Left colon (tissue), 2 donors: ENCODE measurements around the gene PADI2. TPM values are rescaled to one million over a fixed set of nuclear protein-coding genes. Genes with fewer than 3 reads are reported as not detected.

Experiments used
- ATAC-seq: fragments of 200-7000 bp; cut with Tn5 transposase; one replicate; pipeline ENCODE4 v1.9.1; 2020; ENCODE audit warnings: mild to moderate bottlenecking, moderate library complexity
- DNase-seq, 2 donors: peaks; one replicate each; pipeline ENCODE4 v3.0.0-alpha.2; 2020
- intact Hi-C, 2 donors: fragments of 100-400 bp; cut with DNase I in 1 of 2; cut with micrococcal nuclease in 1 of 2; formaldehyde crosslinking; loops; one replicate each; pipeline versions ENCODE4 v1.11.2 to v1.14.0; 2022; cut with DNase I, micrococcal nuclease
- total RNA-seq, 2 donors: library from RNA; stranded (reverse); fragmentation: NEBNext Ultra II Directional; extraction: Animal tissue kit (Norgen Biotek cat#: 25700); gene quantifications; one replicate each; pipeline ENCODE4 v1.2.1, GENCODE V29; 2021
- donor health status: DM: no; HTN: no; CAD: no.
- donor health status: DM: yes; HTN: yes; CAD: no.

The PADI2 gene
- total RNA-seq, 2 donors from 2014 or later = 276 to 278 TPM

GRCh38 chr1:17119773-17120480 is 676 bp upstream of the PADI2 start:
- no peak for DNase-seq
- intact Hi-C loops = no loop called here
- ATAC-seq = no peak

- no peak for DNase-seq
- peak; percentile 16 for ATAC-seq
- intact Hi-C loops = no loop called here
Measured at GRCh38 chr1:17118706-17119075, 560 bp downstream of the PADI2 start.

- ATAC-seq = peak; percentile 53
- intact Hi-C loops = no loop called here
- DNase-seq = peak in 1 of 2 donors; percentile 64
Measured at GRCh38 chr1:17118268-17118667, 983 bp downstream of the PADI2 start.

- DNase-seq = peak in 1 of 2 donors; percentile 55
- ATAC-seq = peak; percentile 12
- intact Hi-C loops = no loop called here
Measured at GRCh38 chr1:17117451-17118265, 1.6 kb downstream of the PADI2 start.

GRCh38 chr1:17116643-17117042 is 2.6 kb downstream of the PADI2 start:
- DNase-seq = no peak
- ATAC-seq = no peak
- intact Hi-C loops = no loop called here

GRCh38 chr1:17113963-17114362 is 5.3 kb downstream of the PADI2 start:
- DNase-seq (no peak), ATAC-seq (no peak)

GRCh38 chr1:17112496-17113236 is 6.6 kb downstream of the PADI2 start:
- DNase-seq = no peak
- intact Hi-C loops = no loop called here
- ATAC-seq = peak; percentile 25

More at GRCh38 chr1:17113963-17114362, 5.3 kb downstream of the PADI2 start:
- intact Hi-C loops = no loop called here

- DNase-seq (no peak), ATAC-seq (no peak)
- intact Hi-C loops = no loop called here
Measured at GRCh38 chr1:17112076-17112475, 7.2 kb downstream of the PADI2 start.

GRCh38 chr1:17110555-17110926 is 8.7 kb downstream of the PADI2 start:
- DNase-seq (no peak), ATAC-seq (no peak)
- intact Hi-C loops = no loop called here

- ATAC-seq (peak; percentile 67), DNase-seq (peak; percentile 78 to 85)
- intact Hi-C loops = no loop called here
Measured at GRCh38 chr1:17109892-17110554, 9.2 kb downstream of the PADI2 start.

GRCh38 chr1:17108786-17109185 is 10.5 kb downstream of the PADI2 start:
- intact Hi-C loops = no loop called here
- peak; percentile 68 to 74 for DNase-seq
- ATAC-seq = peak; percentile 70

GRCh38 chr1:17108360-17108759 is 10.9 kb downstream of the PADI2 start:
- DNase-seq (peak; percentile 77 to 91), ATAC-seq (peak; percentile 81)
- intact Hi-C loops = no loop called here

GRCh38 chr1:17104782-17105181 is 14.5 kb downstream of the PADI2 start:
- DNase-seq (no peak), ATAC-seq (no peak)
- intact Hi-C loops = no loop called here

GRCh38 chr1:17102232-17102631 is 17.0 kb downstream of the PADI2 start:
- ATAC-seq (no peak), DNase-seq (no peak)
- intact Hi-C loops = no loop called here

- intact Hi-C loops = no loop called here
- no peak for ATAC-seq
- no peak for DNase-seq
Measured at GRCh38 chr1:17101261-17101660, 18.0 kb downstream of the PADI2 start.

- ATAC-seq (no peak), DNase-seq (no peak)
Measured at GRCh38 chr1:17099616-17100340, 19.5 kb downstream of the PADI2 start.

GRCh38 chr1:17098446-17099317 is 20.6 kb downstream of the PADI2 start:
- DNase-seq (no peak), ATAC-seq (no peak)
- intact Hi-C loops = no loop called here

More at GRCh38 chr1:17099616-17100340, 19.5 kb downstream of the PADI2 start:
- intact Hi-C loops = no loop called here

GRCh38 chr1:17097787-17098186 is 21.5 kb downstream of the PADI2 start:
- no peak for ATAC-seq
- DNase-seq = no peak
- intact Hi-C loops = no loop called here
